HepG2 (cell line): ENCODE results near the gene SLC6A12. TPM values are rescaled to one million over a fixed set of nuclear protein-coding genes. Genes with fewer than 3 reads are reported as not detected.

Experiments used
- ATAC-seq: fragments of 200-7000 bp; cut with Tn5 transposase; 3 replicates; pipeline ENCODE4 v1.9.1; 2020; ENCODE audit warnings: mild to moderate bottlenecking, moderate library complexity
- BruUV-seq: library from RNA; stranded (reverse); fragments of 400-500 nt; replicated peaks from 2 replicates; lab custom pipeline; 2021; lab: Mats Ljungman, UMichigan
- CTCF ChIA-PET: fragments of 300-600 bp; formaldehyde crosslinking; extraction: SDS; loops from one replicate; lab custom pipeline; 2021; ENCODE audit warnings: low total read pairs, inconsistent platforms, low intra/inter-chr PET ratio; lab: Yijun Ruan, JAX
- POLR2A ChIA-PET: fragments of 350-600 bp; sonication (Branson Sonifier 250); formaldehyde crosslinking; loops from one replicate; lab custom pipeline; 2020; ENCODE audit warnings: antibody characterized with exemption, inconsistent platforms; lab: Yijun Ruan, JAX
- DNase-seq: peaks from one replicate; pipeline ENCODE4 v3.0.0-alpha.2; 2015; ENCODE audit warnings: low spot score
- FAIRE-seq: peaks from 3 replicates; lab custom pipeline; 2011; peaks lifted over from hg19 to GRCh38; lab: Jason Lieb, UNC
- H2AFZ ChIP-seq: one replicate; pipeline ENCODE4 v1.6.1; 2011; ENCODE audit warnings: low read length, inconsistent platforms
- H3K27ac ChIP-seq: fragments of 300-600 bp; 3 replicates; pipeline ENCODE4 v1.8.0; 2011; ENCODE audit warnings: mixed run types, mild to moderate bottlenecking, mixed read lengths, low read length, inconsistent platforms; ENCODE audit not compliant: insufficient read depth; ENCODE audit errors: extremely low read length
- H3K27me3 ChIP-seq, 2 experiments: fragments of 200-600 bp in 1 of 2; 2 replicates in 1 of 2; 3 replicates in 1 of 2; pipeline versions ENCODE4 v1.6.0 to v1.8.0; 2011; ENCODE audit warnings: low read length in 2 of 2, mild to moderate bottlenecking in 2 of 2, moderate library complexity in 2 of 2, inconsistent platforms in 1 of 2; ENCODE audit not compliant: insufficient read depth in 2 of 2, control insufficient read depth in 1 of 2
- H3K36me3 ChIP-seq, 2 experiments: fragments of 200-600 bp in 1 of 2; replicated peaks in 1 of 2; 2 replicates in 1 of 2; 3 replicates in 1 of 2; pipeline versions ENCODE4 v1.5.1 to v1.8.0; 2011; ENCODE audit warnings: low read length in 2 of 2, inconsistent platforms in 1 of 2; ENCODE audit not compliant: insufficient read depth in 2 of 2, control insufficient read depth in 1 of 2
- H3K4me1 ChIP-seq: 2 replicates; pipeline ENCODE4 v1.5.1; 2012; ENCODE audit warnings: low read length, inconsistent platforms; ENCODE audit not compliant: insufficient read depth
- H3K4me2 ChIP-seq: 2 replicates; pipeline ENCODE4 v1.6.0; 2011; ENCODE audit warnings: low read depth, low read length, inconsistent platforms
- H3K4me3 ChIP-seq, 3 experiments: fragments of 200-600 bp in 1 of 3; sonication (generic), shearing (Covaris generic) in 1 of 3; replicated peaks in 1 of 3; 2 replicates each; pipeline ENCODE4 v1.5.1; 2011 to 2016; ENCODE audit warnings: low read length in 3 of 3, inconsistent platforms in 2 of 3, low read depth in 2 of 3, mild to moderate bottlenecking in 2 of 3, control low read depth in 1 of 3, mixed read lengths in 1 of 3; ENCODE audit not compliant: insufficient read depth in 1 of 3
- H3K79me2 ChIP-seq: one replicate; pipeline ENCODE4 v1.6.1; 2011; ENCODE audit warnings: low read length, inconsistent platforms; ENCODE audit not compliant: insufficient read depth
- H3K9ac ChIP-seq: 2 replicates; pipeline ENCODE4 v1.6.0; 2011; ENCODE audit warnings: mild to moderate bottlenecking, low read depth, low read length, inconsistent platforms; ENCODE audit not compliant: insufficient read depth
- H3K9me3 ChIP-seq: 2 replicates; pipeline ENCODE4 v1.5.1; 2012; ENCODE audit warnings: mild to moderate bottlenecking, low read length
- H4K20me1 ChIP-seq: 2 replicates; pipeline ENCODE4 v1.6.0; 2011; ENCODE audit warnings: inconsistent platforms, mild to moderate bottlenecking, low read length, moderate library complexity; ENCODE audit not compliant: insufficient read depth
- ATM ChIP-seq: fragments of 450-650 bp; IDR thresholded peaks from 2 replicates; pipeline ENCODE4 v1.7.1; 2017; ENCODE audit warnings: mild to moderate bottlenecking, borderline replicate concordance
- CHD2 ChIP-seq: IDR thresholded peaks from 2 replicates; pipeline ENCODE4 v1.6.1; 2011; ENCODE audit warnings: low read depth, low read length, improper control_type of control experiment
- RFX1 ChIP-seq: fragments of 450-650 bp; IDR thresholded peaks from 2 replicates; pipeline ENCODE4 v1.6.1; 2017
- TAF1 ChIP-seq: sonication (generic); formaldehyde crosslinking; IDR thresholded peaks from 2 replicates; pipeline ENCODE4 v1.4.0; 2020; ENCODE audit warnings: missing genetic modification reagents
- ZNF136 ChIP-seq: sonication (generic); formaldehyde crosslinking; IDR thresholded peaks from 2 replicates; pipeline ENCODE4 v1.8.1; 2022; ENCODE audit warnings: low read depth, mild to moderate bottlenecking, moderate library complexity, missing genetic modification reagents
- WGBS: methylation state at CpG from one replicate; pipeline ENCODE4 v1.1.6; 2017; ENCODE audit warnings: low lambda C conversion rate; 5-methylcytosine and 5-hydroxymethylcytosine counted together
- in situ Hi-C: cut with HindIII; loops from 2 replicates; pipeline ENCODE4 v1.10.0; 2017; ENCODE audit warnings: low pct_unique_long_range_greater_than_20kb; ENCODE audit not compliant: extremely low pct_ligation_motif_present
- intact Hi-C: fragments of 100-400 bp; cut with micrococcal nuclease; formaldehyde crosslinking; loops from one replicate; pipeline ENCODE4 v1.10.0; 2022; ENCODE audit not compliant: unreplicated experiment
- polyA plus RNA-seq, 8 experiments: library from polyadenylated mRNA; depleted of rRNA in 3 of 8; stranded (reverse) in 7 of 8; unstranded in 1 of 8; fragments of >200 nt; fragmentation: Illumina TruSeq in 4 of 8; extraction: Trizol in 4 of 8; gene quantifications; 2 replicates each; pipeline versions ENCODE4 v1.2.1 to v1.2.3, GENCODE V29; 2011 to 2016; ENCODE audit warnings: low read depth in 4 of 8, missing spikeins in 1 of 8, mixed read lengths in 1 of 8; ENCODE audit not compliant: insufficient read depth in 1 of 8
- total RNA-seq, 5 experiments: library from RNA; depleted of rRNA; stranded (reverse); fragments of >200 nt; fragmentation: Illumina TruSeq; extraction: Trizol; gene quantifications; 2 replicates each; pipeline ENCODE4 v1.2.3, GENCODE V29; 2016; ENCODE audit warnings: low read depth in 1 of 5
- TF ChIP-seq, protein P1 (sequence below): sonication (generic); formaldehyde crosslinking; IDR thresholded peaks from 2 replicates; pipeline ENCODE4 v1.8.1; 2022; ENCODE audit warnings: low read depth, mild to moderate bottlenecking, missing genetic modification reagents

The SLC6A12 gene
- total and polyA plus RNA-seq, 2 of the 13 experiments (the other 11 are each of a cell fraction or from before 2014, with no cell fraction given): 3.7 to 18.8 TPM

- TF ChIP-seq, protein P1, sequence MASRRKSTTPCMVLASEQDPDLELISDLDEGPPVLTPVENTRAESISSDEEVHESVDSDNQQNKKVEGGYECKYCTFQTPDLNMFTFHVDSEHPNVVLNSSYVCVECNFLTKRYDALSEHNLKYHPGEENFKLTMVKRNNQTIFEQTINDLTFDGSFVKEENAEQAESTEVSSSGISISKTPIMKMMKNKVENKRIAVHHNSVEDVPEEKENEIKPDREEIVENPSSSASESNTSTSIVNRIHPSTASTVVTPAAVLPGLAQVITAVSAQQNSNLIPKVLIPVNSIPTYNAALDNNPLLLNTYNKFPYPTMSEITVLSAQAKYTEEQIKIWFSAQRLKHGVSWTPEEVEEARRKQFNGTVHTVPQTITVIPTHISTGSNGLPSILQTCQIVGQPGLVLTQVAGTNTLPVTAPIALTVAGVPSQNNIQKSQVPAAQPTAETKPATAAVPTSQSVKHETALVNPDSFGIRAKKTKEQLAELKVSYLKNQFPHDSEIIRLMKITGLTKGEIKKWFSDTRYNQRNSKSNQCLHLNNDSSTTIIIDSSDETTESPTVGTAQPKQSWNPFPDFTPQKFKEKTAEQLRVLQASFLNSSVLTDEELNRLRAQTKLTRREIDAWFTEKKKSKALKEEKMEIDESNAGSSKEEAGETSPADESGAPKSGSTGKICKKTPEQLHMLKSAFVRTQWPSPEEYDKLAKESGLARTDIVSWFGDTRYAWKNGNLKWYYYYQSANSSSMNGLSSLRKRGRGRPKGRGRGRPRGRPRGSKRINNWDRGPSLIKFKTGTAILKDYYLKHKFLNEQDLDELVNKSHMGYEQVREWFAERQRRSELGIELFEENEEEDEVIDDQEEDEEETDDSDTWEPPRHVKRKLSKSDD (CRISPR knock-in tag): no peak
- TF ChIP-seq, all 625 proteins: peak for 4
Measured at GRCh38 chr12:252636-253035, 38.7 kb upstream of the SLC6A12 start (continued).

- WGBS: 56% methylated on average over 3 of the region's 3 CpGs
- ChIA-PET CTCF (no interaction called here), POLR2A (no interaction called here)
- H4K20me1 ChIP-seq: no peaks in the 10 kb centered on the region
- FAIRE-seq (no peak), DNase-seq (no peak), ATAC-seq (no peak)
- no peak overlapping the region for H3K27ac ChIP-seq
- in situ Hi-C loops: no loop called here
- no peak overlapping the region for H3K4me3 ChIP-seq
- no peaks in the 10 kb centered on the region for H3K27me3 ChIP-seq
- no TSS peak for BruUV-seq
- H2AFZ ChIP-seq: no peak overlapping the region
- peaks cover 9% of the 10 kb centered on the region for H3K4me1 ChIP-seq
- TF ChIP-seq CHD2 (no peak), TAF1 (CRISPR knock-in tag) (no peak), ATM (no peak), ZNF136 (CRISPR knock-in tag) (0 out of 2 replicates have a peak, but pooled peaks have one; percentile 51), RFX1 (no peak)
- peaks cover 10% of the 10 kb centered on the region for H3K9me3 ChIP-seq
- H3K79me2 ChIP-seq: no peaks in the 10 kb centered on the region
- no peak overlapping the region for H3K4me2 ChIP-seq
- no peaks in the 10 kb centered on the region for H3K36me3 ChIP-seq
- H3K9ac ChIP-seq: no peak overlapping the region
- intact Hi-C loops: no loop called here
Measured at GRCh38 chr12:247271-247670, 33.3 kb upstream of the SLC6A12 start.
